WTC11 (cell line): ENCODE results near the gene RPL6. TPM values are rescaled to one million over a fixed set of nuclear protein-coding genes. Genes with fewer than 3 reads are reported as not detected.
"Not testable (repeated sequence)": the region's sequence is repeated elsewhere in the genome, so short reads cannot be mapped to it uniquely, and the experiment has no call there.

Source experiments
- ATAC-seq: fragments of 200-7000 bp; cut with Tn5 transposase; 2 replicates; pipeline ENCODE4 v1.10.0; 2021; ENCODE audit warnings: mild to moderate bottlenecking, moderate library complexity
- CTCF ChIA-PET: fragments of 300-600 bp; sonication (Branson Sonifier 250); formaldehyde crosslinking; loops from one replicate; lab custom pipeline; 2021; ENCODE audit warnings: antibody characterized with exemption; lab: Charles Lee
- POLR2A ChIA-PET: fragments of 350-600 bp; sonication (Branson Sonifier 250); formaldehyde crosslinking; loops from one replicate; lab custom pipeline; 2021; ENCODE audit warnings: antibody characterized with exemption; lab: Charles Lee
- DNase-seq: peaks from one replicate; pipeline ENCODE4 v3.0.0; 2021; ENCODE audit warnings: low spot score
- H3K27ac Mint-ChIP-seq: 2 replicates; pipeline ENCODE4 v1.8.0; 2021; ENCODE audit warnings: mixed read lengths
- H3K27me3 Mint-ChIP-seq: 2 replicates; pipeline ENCODE4 v1.8.0; 2021; ENCODE audit warnings: low read depth, mild to moderate bottlenecking, moderate library complexity, mixed read lengths
- H3K36me3 Mint-ChIP-seq: 2 replicates; pipeline ENCODE4 v1.8.0; 2021; ENCODE audit warnings: mixed read lengths
- H3K4me1 Mint-ChIP-seq: 2 replicates; pipeline ENCODE4 v1.8.0; 2022; ENCODE audit warnings: mixed read lengths
- H3K4me3 Mint-ChIP-seq: 2 replicates; pipeline ENCODE4 v1.8.0; 2021; ENCODE audit warnings: mild to moderate bottlenecking, moderate library complexity, mixed read lengths
- H3K9me3 Mint-ChIP-seq: 2 replicates; pipeline ENCODE4 v1.8.0; 2021; ENCODE audit warnings: mixed read lengths
- AFF4 ChIP-seq: sonication (generic); formaldehyde crosslinking; IDR thresholded peaks from 2 replicates; pipeline ENCODE4 v1.8.1; 2023; ENCODE audit warnings: mild to moderate bottlenecking, missing genetic modification reagents, borderline replicate concordance
- ATF6 ChIP-seq: sonication (generic); formaldehyde crosslinking; IDR thresholded peaks from 2 replicates; pipeline ENCODE4 v1.8.1; 2023; ENCODE audit warnings: mild to moderate bottlenecking, missing genetic modification reagents
- EMX1 ChIP-seq: fragments of 250-450 bp; sonication (Bioruptor Pico); IDR thresholded peaks from 2 replicates; pipeline ENCODE4 v1.8.0; 2021; ENCODE audit warnings: mild to moderate bottlenecking
- FOXP1 ChIP-seq: sonication (generic); formaldehyde crosslinking; IDR thresholded peaks from 2 replicates; pipeline ENCODE4 v1.8.0; 2022; ENCODE audit warnings: missing genetic modification reagents, mild to moderate bottlenecking, moderate library complexity, borderline replicate concordance
- GRHL2 ChIP-seq: fragments of 250-450 bp; sonication (Bioruptor Pico); IDR thresholded peaks from 2 replicates; pipeline ENCODE4 v1.8.0; 2022; ENCODE audit warnings: mild to moderate bottlenecking, moderate library complexity; ENCODE audit not compliant: insufficient replicate concordance, severe bottlenecking
- NFATC4 ChIP-seq: fragments of 250-450 bp; sonication (Bioruptor Pico); IDR thresholded peaks from 2 replicates; pipeline ENCODE4 v1.9.0; 2021; ENCODE audit warnings: mild to moderate bottlenecking
- NR1H2 ChIP-seq: sonication (generic); formaldehyde crosslinking; IDR thresholded peaks from 2 replicates; pipeline ENCODE4 v1.9.0; 2021; ENCODE audit warnings: mild to moderate bottlenecking, moderate library complexity, missing genetic modification reagents
- PRDM15 ChIP-seq: sonication (generic); formaldehyde crosslinking; IDR thresholded peaks from 2 replicates; pipeline ENCODE4 v1.8.0; 2022; ENCODE audit warnings: missing genetic modification reagents
- PRRX2 ChIP-seq: fragments of 250-450 bp; sonication (Bioruptor Pico); IDR thresholded peaks from 2 replicates; pipeline ENCODE4 v1.8.0; 2021; ENCODE audit warnings: mild to moderate bottlenecking
- SOX15 ChIP-seq: fragments of 250-450 bp; sonication (Bioruptor Pico); IDR thresholded peaks from 2 replicates; pipeline ENCODE4 v1.9.0; 2021; ENCODE audit warnings: mild to moderate bottlenecking
- STAT6 ChIP-seq: sonication (generic); formaldehyde crosslinking; conservative IDR thresholded peaks from 2 replicates; pipeline ENCODE4 v1.8.1; 2023; ENCODE audit warnings: mild to moderate bottlenecking, low read depth, missing genetic modification reagents, moderate library complexity
- TCF7 ChIP-seq: sonication (generic); formaldehyde crosslinking; IDR thresholded peaks from 2 replicates; pipeline ENCODE4 v1.8.0; 2022; ENCODE audit warnings: mild to moderate bottlenecking, low read depth, missing genetic modification reagents, moderate library complexity
- ZSCAN18 ChIP-seq: fragments of 250-450 bp; sonication (Bioruptor Pico); IDR thresholded peaks from 2 replicates; pipeline ENCODE4 v2.1.2; 2022; ENCODE audit warnings: mild to moderate bottlenecking, moderate library complexity
- total RNA-seq: library from RNA; stranded (reverse); gene quantifications from 3 replicates; pipeline ENCODE4 v1.2.3, GENCODE V29; 2021

The RPL6 gene
- total RNA-seq, 1 experiment from 2014 or later = 1,730 TPM

- H3K27ac Mint-ChIP-seq = no peak overlapping the region
- H3K36me3 Mint-ChIP-seq = peaks cover 40% of the 10 kb centered on the region
- TF ChIP-seq STAT6 = no peak
- no peak for TF ChIP-seq AFF4 (CRISPR knock-in tag)
- TF ChIP-seq PRDM15 (CRISPR knock-in tag) = no peak
- TF ChIP-seq NFATC4 (CRISPR knock-in tag) = no peak
- DNase-seq = no peak
- no peaks in the 10 kb centered on the region for H3K4me1 Mint-ChIP-seq
- ChIA-PET CTCF (no interaction called here), POLR2A (no interaction called here)
- no peaks in the 10 kb centered on the region for H3K9me3 Mint-ChIP-seq
- H3K4me3 Mint-ChIP-seq = no peak overlapping the region
- no peak for ATAC-seq
- H3K27me3 Mint-ChIP-seq = no peaks in the 10 kb centered on the region
Observed at GRCh38 chr12:112458330-112458729, 48.9 kb upstream of the RPL6 start.

GRCh38 chr12:112457142-112457541, 47.7 kb upstream of the RPL6 start:
- H3K9me3 Mint-ChIP-seq, ATAC-seq, H3K27me3 Mint-ChIP-seq, POLR2A ChIA-PET, H3K27ac Mint-ChIP-seq, H3K4me1 Mint-ChIP-seq, CTCF ChIA-PET, H3K4me3 Mint-ChIP-seq, DNase-seq: not testable (repeated sequence)
- peaks cover 40% of the 10 kb centered on the region for H3K36me3 Mint-ChIP-seq

- Mint-ChIP-seq H3K36me3 (peaks cover 45% of the 10 kb centered on the region), H3K9me3 (no peaks in the 10 kb centered on the region), H3K27ac (no peak overlapping the region), H3K4me1 (no peaks in the 10 kb centered on the region), H3K27me3 (no peaks in the 10 kb centered on the region), H3K4me3 (no peak overlapping the region)
- DNase-seq (no peak), ATAC-seq (no peak)
- CTCF ChIA-PET = no interaction called here
- POLR2A ChIA-PET = no interaction called here
- TF ChIP-seq SOX15 (CRISPR knock-in tag) = no peak
- no peak for TF ChIP-seq PRRX2 (CRISPR knock-in tag)
- TF ChIP-seq EMX1 (CRISPR knock-in tag) = no peak
- no peak for TF ChIP-seq NR1H2 (CRISPR knock-in tag)
- TF ChIP-seq AFF4 (CRISPR knock-in tag) = no peak
- no peak for TF ChIP-seq FOXP1 (CRISPR knock-in tag)
- TF ChIP-seq TCF7 (CRISPR knock-in tag) = no peak
- TF ChIP-seq ATF6 (CRISPR knock-in tag) = no peak
- no peak for TF ChIP-seq GRHL2 (CRISPR knock-in tag)
- TF ChIP-seq ZSCAN18 (CRISPR knock-in tag) = no peak
Observed at GRCh38 chr12:112456029-112456428, 46.6 kb upstream of the RPL6 start.
